OCI-LY7 (cell line): ENCODE measurements around the gene UGT1A9. TPM values are rescaled to one million over a fixed set of nuclear protein-coding genes. Genes with fewer than 3 reads are reported as not detected.

Experiments
- BruUV-seq: library from RNA; stranded (reverse); fragments of 400-500 nt; replicated peaks from 2 replicates; lab custom pipeline; 2021; lab: Mats Ljungman, UMichigan
- CTCF ChIA-PET: fragments of 300-600 bp; sonication (Branson Sonifier 250); formaldehyde crosslinking; loops from one replicate; lab custom pipeline; 2022; ENCODE audit warnings: antibody characterized with exemption; ENCODE audit not compliant: unreplicated experiment; lab: Charles Lee
- POLR2A ChIA-PET: fragments of 300-600 bp; sonication (Branson Sonifier 250); formaldehyde crosslinking; loops from one replicate; lab custom pipeline; 2022; ENCODE audit warnings: antibody characterized with exemption; lab: Charles Lee
- DNase-seq: peaks from one replicate; pipeline ENCODE4 v3.0.0-alpha.2; 2015; ENCODE audit warnings: low spot score
- H2AFZ ChIP-seq: fragments of 200-600 bp; sonication (generic), shearing (Covaris generic); 2 replicates; pipeline ENCODE4 v1.6.1; 2014; ENCODE audit warnings: mild to moderate bottlenecking, antibody characterized with exemption, low read length, moderate library complexity
- H3K27ac ChIP-seq: fragments of 200-600 bp; sonication (generic); 2 replicates; pipeline ENCODE4 v1.5.1; 2014; ENCODE audit warnings: mixed run types, low read depth, mild to moderate bottlenecking, moderate library complexity, low read length, inconsistent platforms; ENCODE audit not compliant: poor library complexity, severe bottlenecking
- H3K36me3 ChIP-seq: fragments of 200-600 bp; sonication (generic); 2 replicates; pipeline ENCODE4 v1.6.1; 2014; ENCODE audit warnings: mild to moderate bottlenecking, antibody characterized with exemption, low read length, moderate library complexity, mixed read lengths; ENCODE audit not compliant: insufficient read depth
- H3K4me1 ChIP-seq: fragments of 200-600 bp; sonication (generic); 2 replicates; pipeline ENCODE4 v1.5.1; 2014; ENCODE audit warnings: mild to moderate bottlenecking, low read length; ENCODE audit not compliant: insufficient read depth, poor library complexity, severe bottlenecking
- H3K4me2 ChIP-seq: fragments of 200-600 bp; sonication (generic); 2 replicates; pipeline ENCODE4 v1.6.1; 2014; ENCODE audit warnings: mild to moderate bottlenecking, low read length
- H3K4me3 ChIP-seq: fragments of 200-600 bp; sonication (generic); 2 replicates; pipeline ENCODE4 v1.5.1; 2014; ENCODE audit warnings: mild to moderate bottlenecking, low read depth, low read length; ENCODE audit not compliant: poor library complexity, severe bottlenecking
- H3K79me2 ChIP-seq: fragments of 200-600 bp; sonication (generic); 2 replicates; pipeline ENCODE4 v1.6.1; 2016; ENCODE audit warnings: low read depth, mild to moderate bottlenecking, low read length, moderate library complexity, mixed read lengths; ENCODE audit not compliant: insufficient read depth
- H3K9me2 ChIP-seq: fragments of 200-600 bp; sonication (generic); 2 replicates; pipeline ENCODE4 v1.6.1; 2016; ENCODE audit warnings: mild to moderate bottlenecking, low read length, mixed read lengths; ENCODE audit not compliant: insufficient read depth
- H3K9me3 ChIP-seq: fragments of 200-600 bp; sonication (generic); 2 replicates; pipeline ENCODE4 v1.6.1; 2014; ENCODE audit warnings: mild to moderate bottlenecking, mixed run types, low read length, mixed read lengths
- H4K20me1 ChIP-seq: fragments of 200-600 bp; sonication (generic); 2 replicates; pipeline ENCODE4 v1.6.1; 2014; ENCODE audit warnings: mild to moderate bottlenecking, antibody characterized with exemption, low read length, moderate library complexity, mixed read lengths; ENCODE audit not compliant: insufficient read depth
- EZH2phosphoT487 ChIP-seq: fragments of 200-600 bp; sonication (generic); IDR thresholded peaks from 2 replicates; pipeline ENCODE4 v1.6.1; 2018; ENCODE audit warnings: low read depth, borderline replicate concordance, mild to moderate bottlenecking, mixed run types, antibody characterized with exemption, low read length, moderate library complexity, mixed read lengths
- intact Hi-C: fragments of 100-400 bp; cut with micrococcal nuclease; formaldehyde crosslinking; loops from one replicate; pipeline ENCODE4 v1.10.0; 2022; ENCODE audit not compliant: unreplicated experiment
- total RNA-seq, 2 experiments: library from RNA; depleted of rRNA in 1 of 2; stranded (reverse); fragments of >200 nt in 1 of 2; shearing (Covaris generic) in 1 of 2; gene quantifications; 2 replicates each; pipeline ENCODE4 v1.2.3, GENCODE V29; 2014 to 2022
- TF ChIP-seq, protein P1 (sequence below): fragments of 200-600 bp; sonication (generic); conservative IDR thresholded peaks from 2 replicates; pipeline ENCODE4 v1.5.1; 2014; ENCODE audit warnings: mild to moderate bottlenecking, antibody characterized with exemption, low read length, moderate library complexity, mixed read lengths

Gene UGT1A9
- total RNA-seq, 2 experiments from 2014 or later: not detected

- no peak for DNase-seq
- BruUV-seq: no TSS peak
- CTCF ChIA-PET: no interaction called here
- TF ChIP-seq, protein P1, sequence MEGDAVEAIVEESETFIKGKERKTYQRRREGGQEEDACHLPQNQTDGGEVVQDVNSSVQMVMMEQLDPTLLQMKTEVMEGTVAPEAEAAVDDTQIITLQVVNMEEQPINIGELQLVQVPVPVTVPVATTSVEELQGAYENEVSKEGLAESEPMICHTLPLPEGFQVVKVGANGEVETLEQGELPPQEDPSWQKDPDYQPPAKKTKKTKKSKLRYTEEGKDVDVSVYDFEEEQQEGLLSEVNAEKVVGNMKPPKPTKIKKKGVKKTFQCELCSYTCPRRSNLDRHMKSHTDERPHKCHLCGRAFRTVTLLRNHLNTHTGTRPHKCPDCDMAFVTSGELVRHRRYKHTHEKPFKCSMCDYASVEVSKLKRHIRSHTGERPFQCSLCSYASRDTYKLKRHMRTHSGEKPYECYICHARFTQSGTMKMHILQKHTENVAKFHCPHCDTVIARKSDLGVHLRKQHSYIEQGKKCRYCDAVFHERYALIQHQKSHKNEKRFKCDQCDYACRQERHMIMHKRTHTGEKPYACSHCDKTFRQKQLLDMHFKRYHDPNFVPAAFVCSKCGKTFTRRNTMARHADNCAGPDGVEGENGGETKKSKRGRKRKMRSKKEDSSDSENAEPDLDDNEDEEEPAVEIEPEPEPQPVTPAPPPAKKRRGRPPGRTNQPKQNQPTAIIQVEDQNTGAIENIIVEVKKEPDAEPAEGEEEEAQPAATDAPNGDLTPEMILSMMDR: no peak
- no peak for TF ChIP-seq EZH2phosphoT487
- Histone ChIP-seq H3K4me1 (no peaks in the 10 kb centered on the region), H3K27ac (no peak overlapping the region), H2AFZ (no peak overlapping the region), H3K79me2 (no peaks in the 10 kb centered on the region), H3K4me3 (no peak overlapping the region), H3K4me2 (no peak overlapping the region), H3K9me2 (no peaks in the 10 kb centered on the region), H4K20me1 (no peaks in the 10 kb centered on the region), H3K9me3 (no peaks in the 10 kb centered on the region), H3K36me3 (no peaks in the 10 kb centered on the region)
- intact Hi-C loops: no loop called here
- POLR2A ChIA-PET: no interaction called here
Observed at GRCh38 chr2:233792720-233793119, 121.0 kb downstream of the UGT1A9 start.

GRCh38 chr2:233793465-233794127 lies 121.9 kb downstream of the UGT1A9 start:
- no peaks in the 10 kb centered on the region for H3K4me1 ChIP-seq
- H3K4me2 ChIP-seq: no peak overlapping the region
- H4K20me1 ChIP-seq: no peaks in the 10 kb centered on the region
- no peaks in the 10 kb centered on the region for H3K9me3 ChIP-seq
- no peaks in the 10 kb centered on the region for H3K36me3 ChIP-seq
- no peaks in the 10 kb centered on the region for H3K9me2 ChIP-seq
- intact Hi-C loops: no loop called here
- CTCF ChIA-PET: interaction anchor here (0.6 kb wide), 1 partner anchor 1444 kb away, joined by 3 read pairs; no protein-coding TSS in a partner anchor
- no TSS peak for BruUV-seq
- H3K27ac ChIP-seq: no peak overlapping the region
- TF ChIP-seq, protein P1: no peak
- TF ChIP-seq EZH2phosphoT487: no peak
- no peaks in the 10 kb centered on the region for H3K79me2 ChIP-seq
- POLR2A ChIA-PET: no interaction called here
- DNase-seq: no peak
- H2AFZ ChIP-seq: no peak overlapping the region
- no peak overlapping the region for H3K4me3 ChIP-seq

DNA sequence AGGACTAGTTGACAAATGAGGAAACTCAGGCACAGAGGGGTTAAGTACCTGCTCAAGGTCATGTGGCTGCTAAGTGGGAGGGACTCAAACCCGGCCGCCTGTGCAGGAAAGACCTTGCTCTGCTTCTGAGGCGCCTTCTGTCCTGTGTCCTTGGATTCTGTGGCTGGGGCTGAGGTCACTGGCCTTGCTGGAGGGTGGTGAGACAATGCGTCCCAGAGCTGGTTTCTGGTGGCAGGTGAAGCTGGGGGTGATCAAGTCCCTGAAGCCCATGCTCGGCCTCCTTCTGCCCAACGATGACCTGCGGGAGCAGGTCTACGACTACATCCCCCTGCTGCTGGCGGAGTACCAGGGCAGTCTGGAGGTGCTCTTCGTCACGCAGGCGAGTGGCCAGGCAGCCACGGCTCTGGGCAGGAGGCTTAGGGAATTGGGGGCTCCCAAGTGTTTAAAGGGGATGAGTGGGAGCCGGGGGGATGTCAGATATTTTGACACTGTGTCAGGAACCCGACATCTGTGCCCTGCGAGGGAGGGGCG lies 122.5 kb downstream of the UGT1A9 start:
- CTCF ChIA-PET: interaction anchor here (0.6 kb wide), 1 partner anchor 1445 kb away, joined by 3 read pairs; no protein-coding TSS in a partner anchor
- Histone ChIP-seq H3K36me3 (no peaks in the 10 kb centered on the region), H3K9me2 (no peaks in the 10 kb centered on the region), H3K27ac (no peak overlapping the region), H3K9me3 (no peaks in the 10 kb centered on the region), H4K20me1 (no peaks in the 10 kb centered on the region), H3K4me2 (no peak overlapping the region), H2AFZ (no peak overlapping the region), H3K79me2 (no peaks in the 10 kb centered on the region), H3K4me1 (no peaks in the 10 kb centered on the region), H3K4me3 (no peak overlapping the region)
- POLR2A ChIA-PET: no interaction called here
- BruUV-seq: no TSS peak
- intact Hi-C loops: no loop called here
- TF ChIP-seq EZH2phosphoT487: no peak
- no peak for DNase-seq
